ENCODE data around the gene KDM2B.

The KDM2B gene

GRCh38 chr12:121545480-121545879, 35.3 kb downstream of the KDM2B start:
- no peak overlapping the region for H3K4me3 ChIP-seq (ENCODE audit: low read depth, low read length)
- in situ Hi-C loops (cut with HindIII; ENCODE audit: low sequenced_read_pairs): no loop called here
- no peak for DNase-seq (ENCODE audit: low read depth)
- TF ChIP-seq CTCF (IDR thresholded peaks at IDR 0.05; ENCODE audit: low read depth, low read length, missing control alignments): no peak

- no peak for DNase-seq (ENCODE audit: low read depth)
- no peak overlapping the region for H3K4me3 ChIP-seq (ENCODE audit: low read depth, low read length)
- no peak for TF ChIP-seq CTCF (IDR thresholded peaks at IDR 0.05; ENCODE audit: low read depth, low read length, missing control alignments)
- in situ Hi-C loops (cut with HindIII; ENCODE audit: low sequenced_read_pairs): no loop called here
Observed at GRCh38 chr12:121543786-121544185, 37.0 kb downstream of the KDM2B start.

- in situ Hi-C loops (cut with HindIII; ENCODE audit: low sequenced_read_pairs): no loop called here
- no peak overlapping the region for H3K4me3 ChIP-seq (ENCODE audit: low read depth, low read length)
- TF ChIP-seq CTCF (IDR thresholded peaks at IDR 0.05; ENCODE audit: low read depth, low read length, missing control alignments): no peak
- no peak for DNase-seq (ENCODE audit: low read depth)
Observed at GRCh38 chr12:121539908-121540307, 40.9 kb downstream of the KDM2B start.

- H3K4me3 ChIP-seq (ENCODE audit: low read depth, low read length): no peak overlapping the region
- DNase-seq (ENCODE audit: low read depth): no peak
- in situ Hi-C loops (cut with HindIII; ENCODE audit: low sequenced_read_pairs): no loop called here
- no peak for TF ChIP-seq CTCF (IDR thresholded peaks at IDR 0.05; ENCODE audit: low read depth, low read length, missing control alignments)
Observed at GRCh38 chr12:121538699-121539061, 42.1 kb downstream of the KDM2B start.

GRCh38 chr12:121537814-121538698, 42.8 kb downstream of the KDM2B start:
- peak overlapping the region; percentile 43 for H3K4me3 ChIP-seq (ENCODE audit: low read depth, low read length)
- in situ Hi-C loops (cut with HindIII; ENCODE audit: low sequenced_read_pairs): no loop called here
- no peak for TF ChIP-seq CTCF (IDR thresholded peaks at IDR 0.05; ENCODE audit: low read depth, low read length, missing control alignments)
- no peak for DNase-seq (ENCODE audit: low read depth)

GRCh38 chr12:121536899-121537813, 43.7 kb downstream of the KDM2B start:
- DNase-seq (ENCODE audit: low read depth): peak; percentile 16
- H3K4me3 ChIP-seq (ENCODE audit: low read depth, low read length): peak overlapping the region; percentile 43
- in situ Hi-C loops (cut with HindIII; ENCODE audit: low sequenced_read_pairs): no loop called here
- TF ChIP-seq CTCF (IDR thresholded peaks at IDR 0.05; ENCODE audit: low read depth, low read length, missing control alignments): no peak
